ENCODE results near the gene ZNF394.
A peak's percentile ranks its signal among the peaks of the same experiment; 100 is the strongest.

ZNF394 gene

GRCh38 chr7:99468336-99468918, 31.7 kb downstream of the ZNF394 start:
- no peak overlapping the region for H3K27ac ChIP-seq (ENCODE audit: low read depth, low read length, severe bottlenecking)
- no peaks in the 10 kb centered on the region for H3K4me1 ChIP-seq (ENCODE audit: control insufficient read depth, insufficient read depth, low read length, poor library complexity, severe bottlenecking)
- WGBS, 2 experiments (ENCODE audit: insufficient coverage in 2 of 2): 91 to 93% methylated on average over 26 to 29 of the region's 29 CpGs
- peaks cover 12% of the 10 kb centered on the region for H3K36me3 ChIP-seq (ENCODE audit: control insufficient read depth, insufficient read depth, low read length)
- H3K4me3 ChIP-seq (ENCODE audit: extremely low read depth, insufficient read depth, low read length, poor library complexity, severe bottlenecking): no peak overlapping the region
- no peaks in the 10 kb centered on the region for H3K9me3 ChIP-seq (ENCODE audit: control insufficient read depth, low read length)

DNA sequence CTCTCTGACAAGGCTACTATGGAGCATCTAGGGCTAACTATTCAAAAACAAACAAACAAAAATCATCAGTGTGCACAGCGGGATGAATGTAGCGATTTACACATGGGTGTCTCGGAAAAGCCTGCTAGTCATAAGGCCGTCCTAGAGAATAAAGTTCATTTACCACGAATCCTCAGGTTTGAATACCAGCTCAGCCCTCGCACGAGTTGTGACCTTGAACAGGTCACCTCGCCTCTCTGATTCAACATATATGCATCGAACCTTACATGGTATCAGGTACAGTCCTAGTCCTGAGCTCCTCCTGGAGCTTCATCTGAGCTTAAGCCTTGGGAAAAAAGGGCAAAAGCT, 34.7 kb downstream of the ZNF394 start:
- no peaks in the 10 kb centered on the region for H3K4me1 ChIP-seq (ENCODE audit: control insufficient read depth, insufficient read depth, low read length, poor library complexity, severe bottlenecking)

DNA sequence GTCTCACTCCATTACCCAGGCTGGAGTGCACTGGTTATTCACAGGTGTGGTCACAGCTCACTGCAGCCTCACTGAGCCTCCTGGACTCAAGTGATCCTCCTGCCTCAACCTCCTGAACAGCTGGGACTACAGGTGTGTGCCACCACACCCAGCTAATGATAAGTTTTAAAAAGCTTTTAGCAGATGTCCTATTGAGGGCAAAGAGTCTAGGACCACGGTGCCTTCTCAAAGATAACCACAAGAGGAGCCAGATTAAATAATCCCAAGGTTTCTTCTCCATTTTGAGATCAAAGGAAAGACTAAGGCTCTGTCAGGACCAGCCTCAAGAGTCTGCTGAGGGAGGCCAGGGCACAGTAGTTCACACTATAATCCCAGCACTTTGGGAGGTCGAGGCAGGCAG, 38.9 kb downstream of the ZNF394 start:
- Histone ChIP-seq H3K4me3 (ENCODE audit: extremely low read depth, insufficient read depth, low read length, poor library complexity, severe bottlenecking) (no peak overlapping the region), H3K4me1 (ENCODE audit: control insufficient read depth, insufficient read depth, low read length, poor library complexity, severe bottlenecking) (no peaks in the 10 kb centered on the region), H3K9me3 (ENCODE audit: control insufficient read depth, low read length) (no peaks in the 10 kb centered on the region), H3K36me3 (ENCODE audit: control insufficient read depth, insufficient read depth, low read length) (peaks cover 74% of the 10 kb centered on the region), H3K27ac (ENCODE audit: low read depth, low read length, severe bottlenecking) (no peak overlapping the region)
- WGBS, 2 experiments (ENCODE audit: insufficient coverage in 2 of 2): 85 to 100% methylated on average over 2 of the region's 2 CpGs

More for the DNA sequence above, 34.7 kb downstream of the ZNF394 start:
- Histone ChIP-seq H3K9me3 (ENCODE audit: control insufficient read depth, low read length) (no peaks in the 10 kb centered on the region), H3K4me3 (ENCODE audit: extremely low read depth, insufficient read depth, low read length, poor library complexity, severe bottlenecking) (peak overlapping the region; percentile 80), H3K27ac (ENCODE audit: low read depth, low read length, severe bottlenecking) (peak overlapping the region; percentile 88), H3K36me3 (ENCODE audit: control insufficient read depth, insufficient read depth, low read length) (peaks cover 33% of the 10 kb centered on the region)
- 9 to 11% methylated on average over 9 of the region's 9 CpGs for WGBS, 2 experiments (ENCODE audit: insufficient coverage in 2 of 2)

- no peak overlapping the region for H3K27ac ChIP-seq (ENCODE audit: low read depth, low read length, severe bottlenecking)
- no peak overlapping the region for H3K4me3 ChIP-seq (ENCODE audit: extremely low read depth, insufficient read depth, low read length, poor library complexity, severe bottlenecking)
- WGBS, 2 experiments (ENCODE audit: insufficient coverage in 2 of 2): 97 to 100% methylated on average over 7 to 9 of the region's 11 CpGs
- peaks cover 80% of the 10 kb centered on the region for H3K36me3 ChIP-seq (ENCODE audit: control insufficient read depth, insufficient read depth, low read length)
- no peaks in the 10 kb centered on the region for H3K9me3 ChIP-seq (ENCODE audit: control insufficient read depth, low read length)
- H3K4me1 ChIP-seq (ENCODE audit: control insufficient read depth, insufficient read depth, low read length, poor library complexity, severe bottlenecking): no peaks in the 10 kb centered on the region
Observed at GRCh38 chr7:99460651-99461050, 39.4 kb downstream of the ZNF394 start.

DNA sequence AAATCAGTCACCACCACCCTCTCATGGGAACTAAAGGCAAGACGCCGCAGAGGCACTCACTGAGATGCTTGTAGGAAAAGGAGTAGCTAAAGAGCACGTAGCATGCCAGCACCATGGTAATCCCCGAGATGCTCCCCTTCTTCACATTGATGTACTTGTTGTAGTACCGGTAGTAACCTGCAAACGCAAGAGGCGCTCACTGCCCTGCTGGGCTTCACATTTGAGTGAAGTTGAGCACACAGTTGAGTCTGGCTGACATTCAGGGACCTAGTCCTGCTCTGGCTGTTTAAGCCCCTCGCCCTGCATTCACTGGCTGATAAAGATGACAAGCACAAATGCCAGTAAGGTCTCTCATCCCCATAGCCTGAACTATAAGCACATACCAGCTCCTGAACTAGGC, 41.0 kb downstream of the ZNF394 start:
- no peak overlapping the region for H3K4me3 ChIP-seq (ENCODE audit: extremely low read depth, insufficient read depth, low read length, poor library complexity, severe bottlenecking)
- no peaks in the 10 kb centered on the region for H3K9me3 ChIP-seq (ENCODE audit: control insufficient read depth, low read length)
- no peaks in the 10 kb centered on the region for H3K4me1 ChIP-seq (ENCODE audit: control insufficient read depth, insufficient read depth, low read length, poor library complexity, severe bottlenecking)
- no peak overlapping the region for H3K27ac ChIP-seq (ENCODE audit: low read depth, low read length, severe bottlenecking)
- WGBS, 2 experiments (ENCODE audit: insufficient coverage in 2 of 2): 89 to 93% methylated on average over 6 to 8 of the region's 8 CpGs
- peaks cover 88% of the 10 kb centered on the region for H3K36me3 ChIP-seq (ENCODE audit: control insufficient read depth, insufficient read depth, low read length)

DNA sequence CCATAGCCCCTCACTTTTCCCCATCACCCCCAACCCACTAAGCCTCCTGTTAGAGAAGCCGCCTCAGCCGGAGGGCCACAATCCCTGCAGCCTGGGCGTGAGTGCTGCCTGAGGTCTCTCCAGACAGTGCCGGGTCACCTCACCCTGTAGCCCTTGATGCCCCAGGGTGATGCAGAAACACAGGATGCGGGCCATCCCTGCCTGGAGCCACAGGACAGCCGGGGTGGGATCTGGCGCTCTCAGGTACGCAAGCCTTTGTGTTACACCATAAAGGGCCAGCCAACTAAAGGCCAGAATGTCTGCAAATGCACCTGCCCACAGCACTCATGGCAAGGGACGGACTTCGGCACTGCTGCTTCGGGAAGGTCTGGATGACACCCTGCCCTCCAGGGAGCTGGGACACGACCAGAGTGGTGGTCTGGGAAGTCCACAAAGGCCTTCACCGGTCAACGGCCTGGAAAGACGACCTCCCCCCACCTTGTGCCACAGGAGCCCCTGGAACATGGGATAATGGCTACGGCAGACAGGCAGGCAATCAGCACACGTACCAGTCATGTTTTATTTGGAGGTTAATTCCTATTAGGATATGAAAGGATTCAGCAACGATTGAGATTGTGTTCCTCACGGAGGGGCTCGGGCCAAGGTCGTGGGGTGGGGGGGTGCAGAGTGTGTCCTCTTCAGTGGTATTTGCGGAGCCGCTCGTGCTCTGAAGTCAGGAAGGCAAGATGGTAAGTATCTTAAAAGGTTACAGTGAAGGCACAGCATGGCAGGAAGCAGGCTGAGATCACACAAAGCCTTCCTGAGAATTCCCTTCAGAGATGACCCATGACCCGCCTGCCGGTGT, 42.2 kb downstream of the ZNF394 start:
- no peaks in the 10 kb centered on the region for H3K4me1 ChIP-seq (ENCODE audit: control insufficient read depth, insufficient read depth, low read length, poor library complexity, severe bottlenecking)
- peak overlapping the region; percentile 36 for H3K27ac ChIP-seq (ENCODE audit: low read depth, low read length, severe bottlenecking)
- peaks cover 90% of the 10 kb centered on the region for H3K36me3 ChIP-seq (ENCODE audit: control insufficient read depth, insufficient read depth, low read length)
- no peaks in the 10 kb centered on the region for H3K9me3 ChIP-seq (ENCODE audit: control insufficient read depth, low read length)
- H3K4me3 ChIP-seq (ENCODE audit: extremely low read depth, insufficient read depth, low read length, poor library complexity, severe bottlenecking): no peak overlapping the region
- whole genome bisulfite sequencing, 2 experiments (ENCODE audit: insufficient coverage in 2 of 2): 96 to 97% methylated on average over 23 to 26 of the region's 26 CpGs

DNA sequence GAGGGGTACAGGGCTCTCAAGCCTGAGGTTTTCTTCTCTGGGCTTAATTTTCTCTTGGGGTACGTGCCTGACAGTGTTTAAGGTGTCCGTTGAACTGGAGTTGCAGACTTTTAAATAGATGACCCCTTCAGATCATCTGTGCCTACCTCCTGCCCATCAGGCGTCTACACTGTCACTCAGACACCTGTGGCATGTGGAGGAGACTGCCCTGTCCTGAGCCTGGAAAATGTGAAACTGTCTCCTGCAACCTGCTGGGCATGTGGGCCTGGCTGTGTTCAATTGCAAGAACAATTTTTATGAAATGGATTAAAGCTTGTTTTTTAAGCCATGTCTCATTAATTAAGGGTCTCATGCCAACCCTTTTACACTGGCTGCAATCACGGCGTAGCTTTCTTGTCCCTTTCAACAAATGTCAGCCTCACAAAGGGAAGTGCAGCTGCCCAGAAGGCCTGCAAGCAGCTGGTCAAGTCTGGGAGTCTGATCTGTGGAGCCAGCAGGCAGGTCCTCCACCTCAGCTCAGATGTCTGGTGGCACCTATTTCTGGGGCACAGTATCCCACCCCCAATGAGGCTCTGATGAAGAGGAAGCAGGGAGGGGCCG, 42.9 kb downstream of the ZNF394 start:
- Histone ChIP-seq H3K4me3 (ENCODE audit: extremely low read depth, insufficient read depth, low read length, poor library complexity, severe bottlenecking) (no peak overlapping the region), H3K36me3 (ENCODE audit: control insufficient read depth, insufficient read depth, low read length) (peaks cover 94% of the 10 kb centered on the region), H3K9me3 (ENCODE audit: control insufficient read depth, low read length) (no peaks in the 10 kb centered on the region), H3K27ac (ENCODE audit: low read depth, low read length, severe bottlenecking) (no peak overlapping the region), H3K4me1 (ENCODE audit: control insufficient read depth, insufficient read depth, low read length, poor library complexity, severe bottlenecking) (no peaks in the 10 kb centered on the region)
- 93 to 100% methylated on average over 2 to 5 of the region's 6 CpGs for WGBS, 2 experiments (ENCODE audit: insufficient coverage in 2 of 2)

GRCh38 chr7:99456288-99456687, 43.8 kb downstream of the ZNF394 start:
- H3K36me3 ChIP-seq (ENCODE audit: control insufficient read depth, insufficient read depth, low read length): peaks cover 97% of the 10 kb centered on the region
- no peak overlapping the region for H3K27ac ChIP-seq (ENCODE audit: low read depth, low read length, severe bottlenecking)
- 92% methylated on average over 12 to 13 of the region's 13 CpGs for WGBS, 2 experiments (ENCODE audit: insufficient coverage in 2 of 2)

DNA sequence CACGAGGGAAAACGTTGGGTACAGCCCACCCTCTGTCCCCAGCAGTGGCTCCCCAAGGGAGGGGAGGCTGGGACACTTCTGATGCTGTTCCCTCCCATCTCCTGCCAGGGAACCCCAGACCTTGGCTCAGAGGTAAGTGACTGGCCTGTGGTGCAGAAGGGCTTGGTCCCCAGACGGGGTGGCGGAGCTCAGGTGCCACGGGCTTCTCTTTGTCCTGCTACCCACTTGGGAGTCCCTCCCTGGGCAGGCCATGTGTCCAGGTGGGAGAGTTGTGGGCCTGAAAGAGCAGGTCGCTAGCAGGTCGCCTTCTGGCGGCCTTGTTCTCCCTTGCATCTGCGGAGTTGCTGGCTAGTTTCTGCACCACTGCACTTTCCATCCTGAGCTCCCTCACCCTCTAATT, 44.2 kb downstream of the ZNF394 start:
- no peaks in the 10 kb centered on the region for H3K9me3 ChIP-seq (ENCODE audit: control insufficient read depth, low read length)
- peaks cover 96% of the 10 kb centered on the region for H3K36me3 ChIP-seq (ENCODE audit: control insufficient read depth, insufficient read depth, low read length)
- no peak overlapping the region for H3K4me3 ChIP-seq (ENCODE audit: extremely low read depth, insufficient read depth, low read length, poor library complexity, severe bottlenecking)
- no peaks in the 10 kb centered on the region for H3K4me1 ChIP-seq (ENCODE audit: control insufficient read depth, insufficient read depth, low read length, poor library complexity, severe bottlenecking)
- WGBS, 2 experiments (ENCODE audit: insufficient coverage in 2 of 2): 89 to 100% methylated on average over 5 to 6 of the region's 9 CpGs
- no peak overlapping the region for H3K27ac ChIP-seq (ENCODE audit: low read depth, low read length, severe bottlenecking)

More at GRCh38 chr7:99456288-99456687, 43.8 kb downstream of the ZNF394 start:
- Histone ChIP-seq H3K4me1 (ENCODE audit: control insufficient read depth, insufficient read depth, low read length, poor library complexity, severe bottlenecking) (no peaks in the 10 kb centered on the region), H3K4me3 (ENCODE audit: extremely low read depth, insufficient read depth, low read length, poor library complexity, severe bottlenecking) (no peak overlapping the region), H3K9me3 (ENCODE audit: control insufficient read depth, low read length) (no peaks in the 10 kb centered on the region)

- 99 to 100% methylated on average over 9 to 10 of the region's 11 CpGs for WGBS, 2 experiments (ENCODE audit: insufficient coverage in 2 of 2)
- Histone ChIP-seq H3K4me1 (ENCODE audit: control insufficient read depth, insufficient read depth, low read length, poor library complexity, severe bottlenecking) (no peaks in the 10 kb centered on the region), H3K9me3 (ENCODE audit: control insufficient read depth, low read length) (no peaks in the 10 kb centered on the region), H3K36me3 (ENCODE audit: control insufficient read depth, insufficient read depth, low read length) (peaks cover 96% of the 10 kb centered on the region), H3K27ac (ENCODE audit: low read depth, low read length, severe bottlenecking) (no peak overlapping the region), H3K4me3 (ENCODE audit: extremely low read depth, insufficient read depth, low read length, poor library complexity, severe bottlenecking) (no peak overlapping the region)
Observed at GRCh38 chr7:99453105-99453504, 47.0 kb downstream of the ZNF394 start.

- H3K4me1 ChIP-seq (ENCODE audit: control insufficient read depth, insufficient read depth, low read length, poor library complexity, severe bottlenecking): no peaks in the 10 kb centered on the region
- H3K9me3 ChIP-seq (ENCODE audit: control insufficient read depth, low read length): no peaks in the 10 kb centered on the region
- no peak overlapping the region for H3K4me3 ChIP-seq (ENCODE audit: extremely low read depth, insufficient read depth, low read length, poor library complexity, severe bottlenecking)
- no peak overlapping the region for H3K27ac ChIP-seq (ENCODE audit: low read depth, low read length, severe bottlenecking)
- H3K36me3 ChIP-seq (ENCODE audit: control insufficient read depth, insufficient read depth, low read length): peaks cover 96% of the 10 kb centered on the region
- 96 to 97% methylated on average over 12 to 13 of the region's 13 CpGs for WGBS, 2 experiments (ENCODE audit: insufficient coverage in 2 of 2)
Observed at GRCh38 chr7:99452541-99452940, 47.5 kb downstream of the ZNF394 start.
